GM23338 (cell line): ENCODE data around the gene ARPC2. TPM values are rescaled to one million over a fixed set of nuclear protein-coding genes. Genes with fewer than 3 reads are reported as not detected.

Experiments used
- ATAC-seq: fragments of 200-7000 bp; cut with Tn5 transposase; 3 replicates; pipeline ENCODE4 v1.9.1; 2020
- DNase-seq: peaks from one replicate; pipeline ENCODE4 v3.0.0-alpha.2; 2015; ENCODE audit warnings: low spot score
- H2AFZ ChIP-seq: fragments of 200-600 bp; sonication (generic); 2 replicates; pipeline ENCODE4 v1.8.0; 2016; ENCODE audit warnings: antibody characterized with exemption, mild to moderate bottlenecking, moderate library complexity
- H3F3A ChIP-seq: fragments of 200-600 bp; sonication (generic); replicated peaks from 2 replicates; pipeline ENCODE4 v1.8.0; 2017; ENCODE audit warnings: antibody characterized with exemption, mixed run types, low read depth
- H3K27ac ChIP-seq: fragments of 200-600 bp; sonication (generic); 2 replicates; pipeline ENCODE4 v1.6.1; 2016; ENCODE audit warnings: low read depth
- H3K27me3 ChIP-seq: fragments of 200-600 bp; sonication (generic); 2 replicates; pipeline ENCODE4 v1.8.0; 2016; ENCODE audit warnings: mild to moderate bottlenecking, mixed run types, moderate library complexity; ENCODE audit not compliant: insufficient read depth
- H3K36me3 ChIP-seq: fragments of 200-600 bp; sonication (generic); 2 replicates; pipeline ENCODE4 v1.8.0; 2016; ENCODE audit warnings: mild to moderate bottlenecking; ENCODE audit not compliant: insufficient read depth
- H3K4me1 ChIP-seq: fragments of 200-600 bp; sonication (generic); 2 replicates; pipeline ENCODE4 v1.8.0; 2016; ENCODE audit warnings: mild to moderate bottlenecking, moderate library complexity; ENCODE audit not compliant: insufficient read depth
- H3K4me2 ChIP-seq: fragments of 200-600 bp; sonication (generic); 2 replicates; pipeline ENCODE4 v1.7.1; 2017; ENCODE audit warnings: mixed run types
- H3K4me3 ChIP-seq: fragments of 200-600 bp; sonication (generic); 2 replicates; pipeline ENCODE4 v1.6.1; 2016; ENCODE audit warnings: mixed run types
- H3K79me2 ChIP-seq: fragments of 200-600 bp; sonication (generic); replicated peaks from 2 replicates; pipeline ENCODE4 v1.8.0; 2017; ENCODE audit warnings: mild to moderate bottlenecking; ENCODE audit not compliant: insufficient read depth
- H3K9me2 ChIP-seq: fragments of 200-600 bp; sonication (generic); 2 replicates; pipeline ENCODE4 v1.8.0; 2017; ENCODE audit not compliant: insufficient read depth
- H4K20me1 ChIP-seq: fragments of 200-600 bp; sonication (generic); replicated peaks from 2 replicates; pipeline ENCODE4 v1.8.0; 2017; ENCODE audit warnings: mild to moderate bottlenecking; ENCODE audit not compliant: insufficient read depth
- H3K27ac Mint-ChIP-seq: 2 replicates; pipeline ENCODE4 v1.8.0; 2020; ENCODE audit warnings: inconsistent platforms, mild to moderate bottlenecking, moderate library complexity, mixed read lengths
- H3K27me3 Mint-ChIP-seq: 3 replicates; pipeline ENCODE4 v1.8.0; 2022; ENCODE audit warnings: low read depth, mild to moderate bottlenecking, moderate library complexity, mixed read lengths, inconsistent platforms; ENCODE audit not compliant: insufficient read depth, poor library complexity
- H3K36me3 Mint-ChIP-seq: 3 replicates; pipeline ENCODE4 v1.8.0; 2021; ENCODE audit warnings: low read depth, mild to moderate bottlenecking, inconsistent platforms, moderate library complexity, mixed read lengths
- H3K4me1 Mint-ChIP-seq: 3 replicates; pipeline ENCODE4 v1.8.0; 2020; ENCODE audit warnings: mild to moderate bottlenecking, inconsistent platforms, mixed read lengths
- H3K4me3 Mint-ChIP-seq: 3 replicates; pipeline ENCODE4 v1.8.0; 2021; ENCODE audit warnings: moderate library complexity, mild to moderate bottlenecking, inconsistent platforms, mixed read lengths
- H3K9me3 Mint-ChIP-seq: 3 replicates; pipeline ENCODE4 v1.8.0; 2020; ENCODE audit warnings: moderate library complexity, mild to moderate bottlenecking, inconsistent platforms, mixed read lengths
- EZH2phosphoT487 ChIP-seq: fragments of 200-600 bp; sonication (generic); IDR thresholded peaks from one replicate; pipeline ENCODE4 v1.8.1; 2018; ENCODE audit warnings: antibody characterized with exemption; ENCODE audit not compliant: unreplicated experiment
- ZNF114 ChIP-seq: fragments of 250-450 bp; sonication (Bioruptor Pico); IDR thresholded peaks from 2 replicates; pipeline ENCODE4 v1.5.0; 2020; ENCODE audit warnings: mild to moderate bottlenecking, moderate library complexity
- ZNF462 ChIP-seq: fragments of 250-450 bp; sonication (Bioruptor Pico); IDR thresholded peaks from 2 replicates; pipeline ENCODE4 v1.5.0; 2020; ENCODE audit warnings: mild to moderate bottlenecking, moderate library complexity
- polyA plus RNA-seq: library from polyadenylated mRNA; unstranded; fragments of >200 nt; fragmentation: Nextera tagmentation; extraction: Ambion mirVana; gene quantifications from 2 replicates; pipeline ENCODE4 v1.2.1, GENCODE V29; 2016
- total RNA-seq: library from RNA; depleted of rRNA; stranded (reverse); fragments of >200 nt; shearing (Covaris generic); gene quantifications from 2 replicates; pipeline ENCODE4 v1.2.3, GENCODE V29; 2014

Gene ARPC2
- total and polyA plus RNA-seq, 2 experiments from 2014 or later, result 217 to 271 TPM

DNA sequence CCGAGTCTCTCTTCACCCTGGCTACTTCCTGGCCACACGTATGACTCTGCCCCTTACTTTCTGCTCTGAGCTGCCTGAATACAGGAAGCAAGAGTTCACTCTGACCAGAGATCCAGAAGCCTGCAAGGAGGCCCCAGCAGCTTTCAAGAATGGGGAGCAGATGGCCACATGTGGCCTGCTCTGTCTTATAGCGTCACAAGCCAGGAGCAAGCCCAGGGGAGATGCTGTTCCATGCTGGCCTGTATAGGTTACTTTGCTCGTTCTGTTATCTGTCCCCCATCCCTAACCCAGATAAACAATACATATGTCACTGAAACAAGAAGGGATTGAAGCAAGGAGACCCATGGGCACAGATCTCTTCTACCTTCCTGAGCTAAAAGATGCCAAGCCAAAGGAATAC is 57.6 kb downstream of the ARPC2 start (continued):
- TF ChIP-seq ZNF462 (CRISPR knock-in tag), result no peak

GRCh38 chr2:218275371-218276072 is 58.5 kb downstream of the ARPC2 start:
- ATAC-seq (no peak), DNase-seq (no peak)
- no peak overlapping the region for H3K4me3 ChIP-seq
- H3K27me3 ChIP-seq, result no peaks in the 10 kb centered on the region
- no peak overlapping the region for H2AFZ ChIP-seq
- H3K4me2 ChIP-seq, result no peak overlapping the region
- TF ChIP-seq ZNF114 (no peak), EZH2phosphoT487 (no peak)
- H3K4me1 ChIP-seq, result peaks cover 7% of the 10 kb centered on the region; the same call in 1 of the 2 replicates
- no peaks in the 10 kb centered on the region for H3K79me2 ChIP-seq
- H3K36me3 ChIP-seq, result peaks cover 10% of the 10 kb centered on the region
- Mint-ChIP-seq H3K4me1 (peaks cover 19% of the 10 kb centered on the region), H3K27me3 (peaks cover 12% of the 10 kb centered on the region), H3K27ac (no peak overlapping the region), H3K4me3 (no peak overlapping the region), H3K36me3 (peaks cover 28% of the 10 kb centered on the region), H3K9me3 (no peaks in the 10 kb centered on the region)
- no peaks in the 10 kb centered on the region for H3F3A ChIP-seq
- no peaks in the 10 kb centered on the region for H4K20me1 ChIP-seq
- H3K9me2 ChIP-seq, result no peaks in the 10 kb centered on the region
- no peak overlapping the region for H3K27ac ChIP-seq
